ENCODE measurements around the gene CCHCR1.
A peak's percentile ranks its signal among the peaks of the same experiment; 100 is the strongest.

The CCHCR1 gene

DNA sequence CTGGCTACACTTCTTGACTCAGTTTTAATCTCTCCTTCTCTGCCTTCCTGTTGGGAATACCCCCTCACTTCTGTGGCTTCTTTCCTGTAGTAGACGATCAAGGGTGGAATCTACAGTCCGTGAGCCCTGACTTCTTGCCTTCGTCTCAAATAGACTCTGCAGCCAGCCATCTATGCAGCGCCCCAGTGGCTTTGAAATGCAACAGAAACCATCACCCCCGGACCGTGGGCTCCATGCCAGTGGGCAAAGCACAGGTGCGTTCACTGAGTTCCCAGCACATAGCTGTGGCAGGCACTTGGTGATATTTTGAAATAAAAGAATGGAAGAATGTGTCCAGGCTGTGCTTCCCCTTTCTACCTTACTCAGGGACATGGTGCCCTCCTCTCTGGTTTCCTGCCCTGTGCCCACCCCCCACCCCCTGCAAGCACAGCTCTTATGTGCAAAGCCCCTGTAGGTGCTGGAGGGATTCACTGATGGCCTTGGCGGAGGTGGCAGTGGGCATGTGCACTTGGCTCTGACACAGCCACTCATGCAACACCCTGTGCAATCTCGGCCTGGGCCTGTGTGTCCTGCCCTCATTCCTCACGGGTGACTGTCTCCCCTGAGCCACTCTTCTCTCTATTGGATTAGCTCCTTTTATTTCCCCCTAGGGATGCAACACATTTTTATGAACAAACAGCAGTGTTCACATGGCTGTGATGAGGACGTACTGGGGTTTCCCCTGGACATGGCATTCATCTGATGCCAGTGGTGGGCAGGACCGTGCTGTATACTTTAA is 31.8 kb downstream of the CCHCR1 start:
- Histone ChIP-seq H3K9me3 (ENCODE audit: severe bottlenecking) (no peaks in the 10 kb centered on the region), H3K36me3 (ENCODE audit: low read depth) (no peaks in the 10 kb centered on the region), H3K27ac (ENCODE audit: poor library complexity, severe bottlenecking) (peak overlapping the region; percentile 51), H3K27me3 (ENCODE audit: insufficient read depth, poor library complexity, severe bottlenecking) (no peaks in the 10 kb centered on the region), H3K4me3 (ENCODE audit: severe bottlenecking) (no peak overlapping the region), H3K4me1 (ENCODE audit: insufficient read depth, poor library complexity, severe bottlenecking) (peaks cover 38% of the 10 kb centered on the region)
- TF ChIP-seq, protein P1, sequence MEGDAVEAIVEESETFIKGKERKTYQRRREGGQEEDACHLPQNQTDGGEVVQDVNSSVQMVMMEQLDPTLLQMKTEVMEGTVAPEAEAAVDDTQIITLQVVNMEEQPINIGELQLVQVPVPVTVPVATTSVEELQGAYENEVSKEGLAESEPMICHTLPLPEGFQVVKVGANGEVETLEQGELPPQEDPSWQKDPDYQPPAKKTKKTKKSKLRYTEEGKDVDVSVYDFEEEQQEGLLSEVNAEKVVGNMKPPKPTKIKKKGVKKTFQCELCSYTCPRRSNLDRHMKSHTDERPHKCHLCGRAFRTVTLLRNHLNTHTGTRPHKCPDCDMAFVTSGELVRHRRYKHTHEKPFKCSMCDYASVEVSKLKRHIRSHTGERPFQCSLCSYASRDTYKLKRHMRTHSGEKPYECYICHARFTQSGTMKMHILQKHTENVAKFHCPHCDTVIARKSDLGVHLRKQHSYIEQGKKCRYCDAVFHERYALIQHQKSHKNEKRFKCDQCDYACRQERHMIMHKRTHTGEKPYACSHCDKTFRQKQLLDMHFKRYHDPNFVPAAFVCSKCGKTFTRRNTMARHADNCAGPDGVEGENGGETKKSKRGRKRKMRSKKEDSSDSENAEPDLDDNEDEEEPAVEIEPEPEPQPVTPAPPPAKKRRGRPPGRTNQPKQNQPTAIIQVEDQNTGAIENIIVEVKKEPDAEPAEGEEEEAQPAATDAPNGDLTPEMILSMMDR (IDR thresholded peaks at IDR 0.05; ENCODE audit: poor library complexity, severe bottlenecking), result no peak
- ATAC-seq (ENCODE audit: low read depth) (peak; percentile 60), DNase-seq (ENCODE audit: low spot score) (no peak)

DNA sequence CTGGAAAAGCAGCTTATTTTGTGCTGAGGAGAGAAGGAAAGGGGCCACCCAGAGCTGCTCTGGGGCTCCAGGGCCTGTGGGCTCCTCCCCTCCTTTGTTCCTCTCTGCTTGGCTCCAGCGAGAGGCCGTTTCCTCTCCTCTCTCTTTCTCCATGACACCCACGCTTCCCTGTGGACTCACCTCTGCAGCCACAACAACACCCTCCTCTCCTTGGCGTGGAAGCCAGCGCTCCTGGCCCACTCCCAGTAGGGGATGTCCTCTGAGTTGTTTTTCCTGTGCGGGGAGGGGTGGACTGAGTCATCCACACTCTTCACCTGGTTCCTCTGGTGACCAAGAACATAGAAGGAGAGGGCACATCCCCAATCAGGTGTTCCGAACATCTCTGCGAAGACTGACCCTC is 32.4 kb downstream of the CCHCR1 start:
- Histone ChIP-seq H3K4me3 (ENCODE audit: severe bottlenecking) (no peak overlapping the region), H3K36me3 (ENCODE audit: low read depth) (no peaks in the 10 kb centered on the region), H3K27me3 (ENCODE audit: insufficient read depth, poor library complexity, severe bottlenecking) (no peaks in the 10 kb centered on the region), H3K27ac (ENCODE audit: poor library complexity, severe bottlenecking) (peak overlapping the region; percentile 51), H3K9me3 (ENCODE audit: severe bottlenecking) (no peaks in the 10 kb centered on the region), H3K4me1 (ENCODE audit: insufficient read depth, poor library complexity, severe bottlenecking) (peaks cover 38% of the 10 kb centered on the region)
- DNase-seq (ENCODE audit: low spot score), result no peak
- TF ChIP-seq, protein P1 (IDR thresholded peaks at IDR 0.05; ENCODE audit: poor library complexity, severe bottlenecking), result no peak
- peak; percentile 53 for ATAC-seq (ENCODE audit: low read depth)

DNA sequence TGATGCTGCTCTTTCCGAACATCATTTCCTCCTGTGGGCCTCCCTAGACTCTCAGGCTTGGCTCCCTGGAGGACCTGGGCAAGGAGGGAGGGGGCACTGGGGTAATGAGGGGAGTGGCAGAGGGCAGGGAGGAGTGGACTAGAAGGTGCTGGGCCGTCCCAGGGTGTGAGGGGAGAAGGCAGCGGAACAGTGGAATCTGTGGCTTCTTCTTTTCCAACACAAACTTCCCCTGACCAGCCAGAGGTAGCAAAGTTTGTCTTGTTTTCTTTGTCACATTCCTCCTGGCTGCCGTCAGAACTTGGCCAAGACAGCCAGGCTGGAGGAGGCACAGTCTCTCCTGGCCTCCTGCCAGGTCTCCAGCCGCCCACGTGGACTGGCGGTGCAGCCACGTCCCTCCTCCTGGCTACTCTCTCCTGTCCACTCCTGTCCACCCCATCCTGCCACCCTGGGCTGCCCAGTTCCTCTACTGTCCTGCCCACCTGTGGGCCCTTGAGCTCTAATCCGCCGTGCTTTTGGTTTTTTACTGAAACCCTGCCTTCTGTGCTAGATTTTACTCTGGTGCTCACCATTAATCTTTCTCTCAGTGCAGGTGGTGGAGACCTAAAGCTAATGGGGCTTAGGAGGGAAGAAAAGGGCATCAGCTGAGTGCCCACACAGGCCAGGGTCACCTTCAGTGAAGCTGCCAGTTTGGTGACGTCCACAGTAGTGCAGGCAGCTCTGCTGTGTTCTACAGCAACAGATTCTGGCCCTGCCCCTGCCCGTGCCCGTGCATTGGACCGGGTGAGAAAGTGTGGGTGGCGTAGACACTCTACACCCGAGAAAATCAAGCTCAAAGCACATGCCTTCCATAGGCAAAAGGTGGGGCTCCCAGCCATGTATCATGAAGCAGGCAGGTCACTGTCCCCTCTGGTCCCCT is 34.6 kb downstream of the CCHCR1 start:
- H3K27ac ChIP-seq (ENCODE audit: poor library complexity, severe bottlenecking), result peak overlapping the region; percentile 51
- TF ChIP-seq, protein P1 (IDR thresholded peaks at IDR 0.05; ENCODE audit: poor library complexity, severe bottlenecking), result no peak
- peak; percentile 89 for DNase-seq (ENCODE audit: low spot score)
- ATAC-seq (ENCODE audit: low read depth), result peak; percentile 72
- H3K4me3 ChIP-seq (ENCODE audit: severe bottlenecking), result no peak overlapping the region
- H3K36me3 ChIP-seq (ENCODE audit: low read depth), result no peaks in the 10 kb centered on the region
- peaks cover 38% of the 10 kb centered on the region for H3K4me1 ChIP-seq (ENCODE audit: insufficient read depth, poor library complexity, severe bottlenecking)
- H3K9me3 ChIP-seq (ENCODE audit: severe bottlenecking), result no peaks in the 10 kb centered on the region
- no peaks in the 10 kb centered on the region for H3K27me3 ChIP-seq (ENCODE audit: insufficient read depth, poor library complexity, severe bottlenecking)

DNA sequence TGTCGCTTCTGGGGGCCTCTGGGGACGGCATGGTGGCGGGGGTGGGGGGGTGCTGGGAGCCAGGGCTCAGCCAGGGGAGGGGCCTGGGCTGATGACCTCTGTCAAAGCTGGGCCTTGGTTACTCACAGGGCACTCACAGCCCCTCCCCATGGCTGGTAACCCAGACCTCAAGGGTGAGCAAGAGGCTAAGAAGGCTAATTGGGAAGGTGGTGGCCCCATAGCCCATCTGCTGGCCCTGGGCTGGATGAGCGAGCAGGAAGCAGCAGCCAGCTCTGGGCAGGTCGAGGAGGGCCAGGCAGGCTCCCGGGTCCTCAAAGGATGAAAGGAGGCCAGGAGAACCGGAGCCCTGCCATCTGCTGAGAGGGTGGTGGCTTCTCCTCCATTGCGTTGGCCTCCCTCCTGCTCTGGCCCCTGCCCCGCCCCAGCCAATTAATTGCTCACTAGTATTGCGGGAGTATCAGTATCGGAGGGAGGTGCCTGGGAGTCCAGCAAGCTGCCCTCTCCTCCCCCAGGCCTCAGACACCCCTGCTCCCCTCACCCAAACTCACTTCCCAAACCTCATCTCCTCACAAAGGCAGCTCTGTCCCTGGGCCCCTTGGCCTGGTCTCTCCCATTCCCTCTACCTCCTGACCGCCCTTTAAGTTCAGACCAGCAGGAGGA is 36.3 kb downstream of the CCHCR1 start:
- H3K27me3 ChIP-seq (ENCODE audit: insufficient read depth, poor library complexity, severe bottlenecking), result no peaks in the 10 kb centered on the region
- no peaks in the 10 kb centered on the region for H3K9me3 ChIP-seq (ENCODE audit: severe bottlenecking)
- ATAC-seq (ENCODE audit: low read depth), result no peak
- H3K36me3 ChIP-seq (ENCODE audit: low read depth), result no peaks in the 10 kb centered on the region; the same call in 1 of the 2 replicates
- H3K27ac ChIP-seq (ENCODE audit: poor library complexity, severe bottlenecking), result peak overlapping the region; percentile 51
- no peak overlapping the region for H3K4me3 ChIP-seq (ENCODE audit: severe bottlenecking)
- H3K4me1 ChIP-seq (ENCODE audit: insufficient read depth, poor library complexity, severe bottlenecking), result peaks cover 35% of the 10 kb centered on the region
- TF ChIP-seq, protein P1 (IDR thresholded peaks at IDR 0.05; ENCODE audit: poor library complexity, severe bottlenecking), result no peak
- no peak for DNase-seq (ENCODE audit: low spot score)

Data from RWPE2 (cell line).